Measurements from ENCODE around the gene TEC.

- no peak for TF ChIP-seq CTCF (IDR thresholded peaks at IDR 0.05 in 4 of 5, conservative IDR thresholded peaks at IDR 0.05 in 1 of 5)
- TF ChIP-seq POLR2A (IDR thresholded peaks at IDR 0.05): no peak
Measured at GRCh38 chr4:48305508-48305907, 35.9 kb upstream of the TEC start.

Data from gastrocnemius medialis (tissue), 4 donors.